GM18951 (cell line): ENCODE data around the gene ABHD3.
"Not testable (repeated sequence)": the region's sequence is repeated elsewhere in the genome, so short reads cannot be mapped to it uniquely, and the experiment has no call there.

ENCODE experiments used
- POLR2A ChIP-seq: IDR thresholded peaks from 4 replicates; pipeline ENCODE4 v1.6.1; 2011; ENCODE audit warnings: mild to moderate bottlenecking; ENCODE audit not compliant: insufficient read length, insufficient read depth; ENCODE audit errors: extremely low read depth
- in situ Hi-C: fragments of 300-500 bp; cut with MboI; formaldehyde crosslinking; loops from one replicate; pipeline ENCODE4 v1.12.0; 2022; ENCODE audit warnings: low sequenced_read_pairs, mixed read lengths, inconsistent platforms; ENCODE audit not compliant: unreplicated experiment

Gene ABHD3

DNA sequence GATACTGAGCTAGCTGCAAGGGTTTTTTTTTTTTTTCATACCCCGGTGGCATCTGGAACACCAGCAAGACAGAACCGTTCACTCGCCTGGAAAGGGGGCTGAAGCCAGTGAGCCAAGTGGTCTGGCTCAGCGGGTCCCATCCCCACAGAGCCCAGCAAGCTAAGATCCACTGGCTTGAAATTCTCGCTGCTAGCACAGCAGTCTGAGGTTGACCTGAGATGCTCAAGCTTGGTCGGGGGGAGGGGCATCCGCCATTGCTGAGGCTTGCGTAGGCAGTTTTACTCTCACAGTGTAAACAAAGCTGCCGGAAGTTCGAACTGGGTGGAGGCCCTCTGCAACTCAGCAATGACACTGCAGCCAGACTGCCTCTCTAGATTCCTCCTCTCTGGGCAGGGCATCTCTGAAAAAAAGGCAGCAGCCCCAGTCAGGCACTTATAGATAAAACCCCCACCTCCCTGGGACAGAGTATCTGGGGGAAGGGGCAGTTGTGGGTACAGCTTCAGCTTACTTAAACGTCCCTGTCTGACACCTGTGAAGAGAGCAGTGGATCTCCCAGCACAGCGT lies 31.0 kb upstream of the ABHD3 start:
- in situ Hi-C loops: no loop called here
- no peak for TF ChIP-seq POLR2A

GRCh38 chr18:21733011-21733410 lies 28.4 kb upstream of the ABHD3 start:
- TF ChIP-seq POLR2A: no peak
- in situ Hi-C loops: no loop called here

DNA sequence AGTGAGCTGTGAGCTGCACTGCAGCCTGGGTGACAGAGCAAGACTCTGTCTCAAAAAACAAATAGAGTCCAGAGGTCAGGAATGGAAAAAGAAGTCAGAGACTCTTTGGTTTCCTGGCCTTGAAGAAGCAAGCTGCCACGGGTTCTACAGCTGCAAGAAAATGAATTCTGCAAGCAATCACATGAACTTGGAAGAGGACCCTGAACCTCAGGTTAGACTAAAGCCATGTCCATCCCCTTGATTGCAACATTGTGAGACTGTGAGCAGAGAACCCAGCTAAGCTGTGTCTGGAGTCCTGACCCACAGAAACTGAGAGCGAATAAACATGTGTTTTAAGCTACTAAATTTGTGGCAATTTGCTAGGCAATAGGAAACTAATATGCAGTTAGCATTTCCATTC lies 23.1 kb upstream of the ABHD3 start:
- in situ Hi-C loops: no loop called here
- no peak for TF ChIP-seq POLR2A

GRCh38 chr18:21725201-21725600 lies 20.6 kb upstream of the ABHD3 start:
- in situ Hi-C loops: no loop called here
- TF ChIP-seq POLR2A: no peak

- in situ Hi-C loops: no loop called here
- TF ChIP-seq POLR2A: no peak
These were observed 18.1 kb upstream of the ABHD3 start for GRCh38 chr18:21722687-21723086.

- TF ChIP-seq POLR2A: no peak
- in situ Hi-C loops: no loop called here
These were observed 9.9 kb upstream of the ABHD3 start for GRCh38 chr18:21714474-21714873.

DNA sequence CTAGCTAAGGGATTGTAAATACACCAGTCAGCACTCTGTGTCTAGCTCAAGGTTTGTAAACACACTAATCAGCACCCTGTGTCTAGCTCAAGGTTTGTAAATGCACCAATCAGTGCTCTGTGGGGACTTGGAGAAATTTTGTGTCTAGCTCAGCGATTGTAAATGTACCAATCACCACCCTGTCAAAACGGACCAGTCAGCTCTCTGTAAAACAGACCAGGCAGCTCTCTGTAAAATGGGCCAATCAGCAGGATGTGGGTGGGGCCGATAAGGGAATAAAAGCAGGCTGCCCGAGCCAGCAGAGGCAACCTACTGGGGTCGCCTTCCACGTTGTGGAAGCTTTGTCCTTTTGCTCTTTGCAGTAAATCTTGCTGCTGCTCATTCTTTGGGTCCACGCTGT lies 2.6 kb upstream of the ABHD3 start:
- in situ Hi-C loops: not testable (repeated sequence)

DNA sequence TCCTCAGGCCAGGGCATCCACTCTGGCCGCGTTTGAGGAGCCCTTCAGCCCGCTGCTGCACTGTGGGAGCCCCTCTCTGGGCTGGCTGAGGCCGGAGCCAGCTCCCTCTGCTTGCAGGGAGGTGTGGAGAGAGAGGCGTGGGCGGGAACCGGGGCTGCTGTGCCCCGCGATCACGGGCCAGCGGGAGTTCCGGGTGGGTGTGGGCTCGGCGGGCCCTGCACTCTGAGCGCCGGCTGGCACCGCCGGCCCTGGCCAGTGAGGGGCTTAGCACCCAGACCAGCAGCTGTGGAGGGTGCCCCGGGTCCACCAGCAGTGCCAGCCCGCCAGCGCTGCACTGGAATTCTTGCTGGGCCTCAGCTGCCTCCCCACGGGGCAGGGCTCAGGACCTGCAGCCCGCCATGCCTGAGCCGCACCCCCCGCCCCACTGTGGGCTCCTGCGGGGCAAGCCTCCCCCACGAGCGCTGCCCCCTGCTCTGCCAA lies 1.9 kb upstream of the ABHD3 start:
- in situ Hi-C loops: no loop called here
- no peak for TF ChIP-seq POLR2A

DNA sequence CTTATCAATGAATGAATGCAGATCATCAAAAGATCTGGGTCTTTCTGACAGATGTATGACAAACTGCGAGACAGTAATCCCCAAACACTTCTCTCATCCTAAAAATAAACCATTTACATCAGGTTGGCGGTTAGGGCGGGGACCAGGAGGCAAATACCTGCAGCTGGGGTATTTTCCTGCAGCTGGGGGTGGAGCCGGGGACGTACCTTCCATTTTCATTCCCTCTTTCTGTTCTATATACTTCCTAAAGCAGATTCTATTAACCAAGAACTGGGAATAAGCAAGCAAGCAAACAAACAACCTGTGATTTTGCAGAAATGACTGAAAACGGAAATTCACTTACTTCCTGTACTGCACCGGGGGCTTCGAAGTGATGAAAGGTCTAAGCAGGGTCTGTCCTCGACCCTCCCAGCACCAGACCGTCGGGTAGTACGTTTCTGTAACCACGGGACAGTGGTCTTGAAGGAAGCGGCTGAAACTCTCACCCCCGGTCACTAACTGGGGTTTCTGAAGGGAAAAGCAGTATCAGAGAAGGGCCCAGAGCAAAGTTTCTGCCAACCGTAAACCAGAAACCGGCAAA lies 1.2 kb downstream of the ABHD3 start:
- TF ChIP-seq POLR2A: no peak
- in situ Hi-C loops: no loop called here

GRCh38 chr18:21702602-21703001 lies 2.0 kb downstream of the ABHD3 start:
- in situ Hi-C loops: no loop called here
- TF ChIP-seq POLR2A: no peak

DNA sequence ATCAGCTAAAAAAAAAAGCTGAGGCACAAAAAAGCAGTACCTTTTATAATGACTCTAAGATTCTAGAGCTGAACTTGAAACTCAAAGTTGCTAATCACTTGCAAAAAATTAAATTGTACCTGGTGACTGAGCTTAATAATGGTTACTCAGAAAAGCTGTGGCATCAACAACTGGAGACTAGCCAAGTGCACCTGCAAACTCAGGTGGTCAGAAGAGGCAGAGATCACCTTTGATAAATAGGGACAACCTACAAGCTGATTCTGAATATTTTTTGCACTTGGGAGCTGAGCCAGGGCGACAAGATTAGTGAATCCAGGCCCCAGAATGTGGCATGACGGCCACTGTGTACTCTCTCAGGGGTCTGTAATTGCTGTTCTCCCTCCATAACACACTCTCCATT lies 3.0 kb downstream of the ABHD3 start:
- in situ Hi-C loops: no loop called here
- no peak for TF ChIP-seq POLR2A

GRCh38 chr18:21700528-21701075 lies 4.0 kb downstream of the ABHD3 start:
- in situ Hi-C loops: no loop called here
- TF ChIP-seq POLR2A: no peak

DNA sequence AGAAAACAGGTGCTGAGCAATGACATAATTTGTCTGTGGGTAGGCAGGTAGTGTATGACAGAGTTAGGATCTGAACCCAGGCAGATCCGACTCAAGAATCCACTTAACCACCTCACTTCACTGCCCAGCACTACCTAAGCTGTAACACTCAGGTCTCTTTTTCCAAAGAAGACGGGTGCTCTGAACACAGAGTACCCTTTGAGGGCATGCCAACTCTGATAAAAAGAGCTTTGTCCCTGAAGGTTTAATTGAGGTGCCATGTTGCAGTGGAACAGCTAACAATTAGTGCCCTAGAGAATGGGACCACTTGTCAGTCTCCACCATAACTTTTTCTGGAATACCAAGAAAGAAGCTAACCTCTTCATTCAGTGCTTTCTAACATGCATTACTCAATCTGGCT lies 11.3 kb downstream of the ABHD3 start:
- in situ Hi-C loops: no loop called here
- TF ChIP-seq POLR2A: no peak

GRCh38 chr18:21689736-21690135 lies 14.8 kb downstream of the ABHD3 start:
- no peak for TF ChIP-seq POLR2A
- in situ Hi-C loops: no loop called here
